GM20431 (cell line): ENCODE data around the gene FAM43B.

Experiments used
- in situ Hi-C: fragments of 300-500 bp; cut with MseI, MboI; formaldehyde crosslinking; loops from one replicate; pipeline ENCODE4 v1.15.0; 2020; ENCODE audit warnings: low sequenced_read_pairs; ENCODE audit not compliant: unreplicated experiment

Gene FAM43B

GRCh38 chr1:20588634-20589225 lies 36.4 kb downstream of the FAM43B start, which contains the start of gene CDA:
Gene CDA, plus strand, starts transcription at chr1:20589097. Its CDS starts 33 bp downstream, at chr1:20589130.
- in situ Hi-C loops, result no loop called here

DNA sequence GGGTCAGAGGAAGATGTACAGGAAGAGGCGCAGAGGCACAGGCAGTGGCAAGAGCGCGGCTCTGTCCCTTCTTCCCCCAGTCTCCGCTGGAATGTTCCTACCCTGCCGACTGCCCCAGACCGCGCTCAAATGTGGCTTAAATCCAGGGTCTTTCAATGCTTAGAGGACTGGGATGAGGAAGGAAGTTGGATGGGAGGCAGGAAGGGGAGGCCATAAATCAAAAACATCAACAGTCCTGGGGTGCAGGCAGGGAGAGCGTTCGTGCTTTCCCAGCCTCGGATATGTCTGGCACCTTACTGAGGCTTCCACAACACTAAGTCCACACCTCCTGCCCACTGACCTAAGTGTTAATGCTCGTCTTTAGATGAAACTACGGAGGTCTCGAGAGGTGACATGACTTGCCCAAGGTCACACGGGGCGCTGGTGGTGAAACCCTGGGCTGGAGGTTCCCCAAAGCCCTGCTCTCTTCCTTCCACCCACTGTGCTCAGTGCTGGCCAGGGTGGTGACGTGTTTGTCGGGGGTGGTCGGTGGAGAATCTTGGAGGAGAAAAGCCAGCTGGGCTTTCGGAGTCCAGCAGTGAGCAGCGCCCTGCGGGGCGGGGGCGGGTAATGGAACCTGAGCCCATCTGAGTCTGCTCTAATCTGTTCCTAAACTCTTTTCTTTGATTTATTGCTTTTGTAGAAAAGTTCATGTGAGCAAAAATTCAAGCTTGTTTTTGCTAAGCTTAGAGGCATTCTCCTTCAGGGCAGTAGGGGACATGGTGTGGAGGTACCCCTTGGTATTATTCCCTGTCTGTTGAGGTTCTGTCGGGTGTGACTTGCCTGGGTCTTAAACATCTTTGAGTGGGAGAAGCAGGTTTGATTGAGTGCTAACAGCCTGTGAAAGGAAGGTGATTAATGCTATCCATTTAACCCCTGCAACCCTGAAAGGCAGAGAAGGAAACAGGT lies 37.2 kb downstream of the FAM43B start:
- in situ Hi-C loops, result no loop called here

DNA sequence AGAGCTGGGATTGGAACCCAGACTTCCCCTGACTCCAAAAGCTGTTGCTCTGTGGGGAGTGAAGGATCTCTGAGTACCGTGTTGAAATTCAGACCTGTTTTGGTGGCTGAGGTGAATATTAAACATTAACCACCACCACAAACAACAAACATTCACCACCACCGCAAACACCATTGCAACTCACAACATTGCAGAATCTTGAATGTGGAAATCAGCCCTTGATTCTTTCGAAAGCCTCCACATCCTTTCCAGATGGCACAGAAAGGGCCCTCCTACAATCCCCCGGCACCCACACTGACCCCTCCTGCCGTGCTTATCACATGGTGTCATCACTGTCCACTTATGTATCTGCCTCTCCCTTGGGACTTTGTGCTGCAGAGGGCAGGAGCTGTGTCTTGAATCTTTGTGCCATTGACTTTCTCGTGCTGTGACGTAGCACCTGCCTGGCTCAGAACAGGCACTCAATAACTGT lies 38.0 kb downstream of the FAM43B start:
- in situ Hi-C loops, result no loop called here

DNA sequence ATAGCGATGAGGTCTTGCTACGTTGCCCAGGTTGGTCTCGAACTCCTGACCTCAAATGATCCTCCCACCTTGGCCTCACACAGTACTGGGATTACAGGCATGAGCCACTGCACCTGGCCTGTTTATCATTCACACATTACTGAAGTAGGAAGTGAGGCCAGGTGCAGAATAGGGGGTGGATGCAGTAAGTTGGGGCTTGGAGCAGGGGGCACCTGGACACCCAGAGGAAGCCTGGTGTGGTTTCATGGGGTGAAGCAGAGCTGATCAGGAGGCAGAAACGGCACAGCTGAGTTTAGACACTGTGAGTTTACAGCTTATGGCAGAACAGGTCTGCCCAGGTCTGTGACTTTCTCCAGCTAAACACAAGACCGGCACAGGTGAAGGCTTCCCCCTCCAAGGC lies 41.4 kb downstream of the FAM43B start:
- in situ Hi-C loops, result no loop called here

GRCh38 chr1:20594746-20595145 lies 42.4 kb downstream of the FAM43B start:
- in situ Hi-C loops, result no loop called here

- in situ Hi-C loops, result no loop called here
These were observed 43.7 kb downstream of the FAM43B start for GRCh38 chr1:20596106-20596505.

DNA sequence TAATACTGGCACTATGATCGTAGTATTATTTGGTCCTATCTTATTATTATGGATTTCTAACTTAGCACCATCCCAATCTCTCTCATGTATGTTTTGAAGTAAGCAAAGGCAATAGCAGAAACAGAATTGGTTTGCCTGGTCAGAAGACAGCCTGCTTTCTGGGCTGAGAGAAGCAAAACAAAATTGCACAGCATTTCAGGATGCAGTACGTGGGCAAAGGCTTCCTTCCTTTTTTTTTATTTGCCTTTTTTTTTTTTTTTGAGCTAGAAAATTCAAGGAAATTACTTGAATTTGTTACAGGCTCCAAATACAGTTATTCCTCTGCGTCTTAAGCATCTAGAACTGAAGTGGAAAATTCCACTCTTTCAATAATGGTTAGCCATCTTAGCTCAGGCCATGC lies 45.3 kb downstream of the FAM43B start:
- in situ Hi-C loops, result no loop called here

- in situ Hi-C loops, result no loop called here
These were observed 47.8 kb downstream of the FAM43B start for GRCh38 chr1:20600156-20600555.

- in situ Hi-C loops, result no loop called here
These were observed 48.9 kb downstream of the FAM43B start for GRCh38 chr1:20601129-20601825.

DNA sequence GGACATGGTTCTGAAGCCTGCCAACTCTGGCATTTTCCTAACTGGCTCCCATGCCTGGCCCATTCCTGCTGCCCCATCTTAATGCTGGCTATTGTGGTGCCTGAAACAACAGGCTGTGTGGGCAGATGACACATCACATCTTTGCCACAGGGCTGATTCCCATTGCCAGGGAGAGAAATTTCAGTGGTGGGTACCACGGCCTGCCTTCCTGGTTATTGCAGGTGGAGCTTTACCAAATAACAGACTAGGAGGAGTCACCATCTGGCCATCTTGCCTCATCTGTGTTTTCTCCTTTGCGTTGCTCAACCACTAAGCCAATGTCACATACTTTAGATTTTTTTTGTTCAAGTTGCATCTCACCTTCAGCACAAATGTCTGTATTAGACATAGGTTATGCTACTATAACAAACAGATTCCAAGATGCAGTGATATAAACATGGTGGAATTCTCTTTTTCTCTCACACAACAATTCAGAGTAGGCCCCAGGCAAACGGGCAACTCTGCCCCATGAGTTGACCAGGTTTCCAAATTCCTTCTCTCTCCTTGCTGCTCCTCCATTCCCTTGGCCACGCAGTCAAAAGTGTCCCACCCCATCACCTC lies 50.6 kb downstream of the FAM43B start:
- in situ Hi-C loops, result no loop called here

- in situ Hi-C loops, result no loop called here
These were observed 51.4 kb downstream of the FAM43B start for GRCh38 chr1:20603504-20604464.
